ENCODE measurements around the gene LDLRAD3.

- TF ChIP-seq CTCF (IDR thresholded peaks at IDR 0.05 in 2 of 3, conservative IDR thresholded peaks at IDR 0.05 in 1 of 3; ENCODE audit: borderline replicate concordance in 1 of 3, insufficient read depth in 1 of 3, low read depth in 2 of 3, low read length in 2 of 3) (no peak), POLR2AphosphoS5 (IDR thresholded peaks at IDR 0.05; ENCODE audit: low read depth, low read length) (no peak), REST (IDR thresholded peaks at IDR 0.05; ENCODE audit: low read depth) (no peak), EGR1 (IDR thresholded peaks at IDR 0.05; ENCODE audit: low read depth) (no peak), FOSL1 (IDR thresholded peaks at IDR 0.05; ENCODE audit: low read depth) (no peak), EZH2 (IDR thresholded peaks at IDR 0.05) (no peak), EZH2phosphoT487 (IDR thresholded peaks at IDR 0.05; ENCODE audit: borderline replicate concordance) (no peak), SRF (IDR thresholded peaks at IDR 0.05; ENCODE audit: low read depth) (no peak), TCF7L2 (IDR thresholded peaks at IDR 0.05; ENCODE audit: borderline replicate concordance, extremely low read depth, insufficient read depth, insufficient read length) (no peak), ZNF274 (IDR thresholded peaks at IDR 0.05; ENCODE audit: low read depth, low read length) (no peak)
These were observed 71.2 kb downstream of the LDLRAD3 start for GRCh38 chr11:36014898-36015665.
